HepG2 (cell line): Measurements from ENCODE around the gene ADARB2. TPM values are rescaled to one million over a fixed set of nuclear protein-coding genes. Genes with fewer than 3 reads are reported as not detected.
"Not testable (repeated sequence)": the region's sequence is repeated elsewhere in the genome, so short reads cannot be mapped to it uniquely, and the experiment has no call there.

ENCODE experiments used
- ATAC-seq: fragments of 200-7000 bp; cut with Tn5 transposase; 3 replicates; pipeline ENCODE4 v1.9.1; 2020; ENCODE audit warnings: mild to moderate bottlenecking, moderate library complexity
- BruUV-seq: library from RNA; stranded (reverse); fragments of 400-500 nt; replicated peaks from 2 replicates; lab custom pipeline; 2021; lab: Mats Ljungman, UMichigan
- CTCF ChIA-PET: fragments of 300-600 bp; formaldehyde crosslinking; extraction: SDS; loops from one replicate; lab custom pipeline; 2021; ENCODE audit warnings: low total read pairs, inconsistent platforms, low intra/inter-chr PET ratio; lab: Yijun Ruan, JAX
- POLR2A ChIA-PET: fragments of 350-600 bp; sonication (Branson Sonifier 250); formaldehyde crosslinking; loops from one replicate; lab custom pipeline; 2020; ENCODE audit warnings: antibody characterized with exemption, inconsistent platforms; lab: Yijun Ruan, JAX
- DNase-seq: peaks from one replicate; pipeline ENCODE4 v3.0.0-alpha.2; 2015; ENCODE audit warnings: low spot score
- FAIRE-seq: peaks from 3 replicates; lab custom pipeline; 2011; peaks lifted over from hg19 to GRCh38; lab: Jason Lieb, UNC
- H2AFZ ChIP-seq: one replicate; pipeline ENCODE4 v1.6.1; 2011; ENCODE audit warnings: low read length, inconsistent platforms
- H3K27ac ChIP-seq: fragments of 300-600 bp; 3 replicates; pipeline ENCODE4 v1.8.0; 2011; ENCODE audit warnings: mixed run types, mild to moderate bottlenecking, mixed read lengths, low read length, inconsistent platforms; ENCODE audit not compliant: insufficient read depth; ENCODE audit errors: extremely low read length
- H3K27me3 ChIP-seq, 2 experiments: fragments of 200-600 bp in 1 of 2; 2 replicates in 1 of 2; 3 replicates in 1 of 2; pipeline versions ENCODE4 v1.6.0 to v1.8.0; 2011; ENCODE audit warnings: low read length in 2 of 2, mild to moderate bottlenecking in 2 of 2, moderate library complexity in 2 of 2, inconsistent platforms in 1 of 2; ENCODE audit not compliant: insufficient read depth in 2 of 2, control insufficient read depth in 1 of 2
- H3K36me3 ChIP-seq, 2 experiments: fragments of 200-600 bp in 1 of 2; replicated peaks in 1 of 2; 2 replicates in 1 of 2; 3 replicates in 1 of 2; pipeline versions ENCODE4 v1.5.1 to v1.8.0; 2011; ENCODE audit warnings: low read length in 2 of 2, inconsistent platforms in 1 of 2; ENCODE audit not compliant: insufficient read depth in 2 of 2, control insufficient read depth in 1 of 2
- H3K4me1 ChIP-seq: 2 replicates; pipeline ENCODE4 v1.5.1; 2012; ENCODE audit warnings: low read length, inconsistent platforms; ENCODE audit not compliant: insufficient read depth
- H3K4me2 ChIP-seq: 2 replicates; pipeline ENCODE4 v1.6.0; 2011; ENCODE audit warnings: low read depth, low read length, inconsistent platforms
- H3K4me3 ChIP-seq, 3 experiments: fragments of 200-600 bp in 1 of 3; sonication (generic), shearing (Covaris generic) in 1 of 3; replicated peaks in 1 of 3; 2 replicates each; pipeline ENCODE4 v1.5.1; 2011 to 2016; ENCODE audit warnings: low read length in 3 of 3, inconsistent platforms in 2 of 3, low read depth in 2 of 3, mild to moderate bottlenecking in 2 of 3, control low read depth in 1 of 3, mixed read lengths in 1 of 3; ENCODE audit not compliant: insufficient read depth in 1 of 3
- H3K79me2 ChIP-seq: one replicate; pipeline ENCODE4 v1.6.1; 2011; ENCODE audit warnings: low read length, inconsistent platforms; ENCODE audit not compliant: insufficient read depth
- H3K9ac ChIP-seq: 2 replicates; pipeline ENCODE4 v1.6.0; 2011; ENCODE audit warnings: mild to moderate bottlenecking, low read depth, low read length, inconsistent platforms; ENCODE audit not compliant: insufficient read depth
- H3K9me3 ChIP-seq: 2 replicates; pipeline ENCODE4 v1.5.1; 2012; ENCODE audit warnings: mild to moderate bottlenecking, low read length
- H4K20me1 ChIP-seq: 2 replicates; pipeline ENCODE4 v1.6.0; 2011; ENCODE audit warnings: inconsistent platforms, mild to moderate bottlenecking, low read length, moderate library complexity; ENCODE audit not compliant: insufficient read depth
- MTA3 ChIP-seq: sonication (generic); formaldehyde crosslinking; IDR thresholded peaks from 2 replicates; pipeline ENCODE4 v1.4.0; 2020; ENCODE audit warnings: missing genetic modification reagents
- MXD4 ChIP-seq: IDR thresholded peaks from 2 replicates; pipeline ENCODE4 v1.6.1; 2016; ENCODE audit warnings: mild to moderate bottlenecking, missing biosample characterization, missing genetic modification reagents
- MZF1 ChIP-seq: sonication (generic); formaldehyde crosslinking; IDR thresholded peaks from 2 replicates; pipeline ENCODE4 v1.8.1; 2023; ENCODE audit warnings: mild to moderate bottlenecking, missing genetic modification reagents, borderline replicate concordance
- SP2 ChIP-seq: sonication (generic); formaldehyde crosslinking; IDR thresholded peaks from 2 replicates; pipeline ENCODE4 v1.5.1; 2020; ENCODE audit warnings: mild to moderate bottlenecking, missing genetic modification reagents
- ZNF878 ChIP-seq: sonication (generic); formaldehyde crosslinking; IDR thresholded peaks from 2 replicates; pipeline ENCODE4 v1.8.1; 2023; ENCODE audit warnings: mild to moderate bottlenecking, missing genetic modification reagents, moderate library complexity
- WGBS: methylation state at CpG from one replicate; pipeline ENCODE4 v1.1.6; 2017; ENCODE audit warnings: low lambda C conversion rate; 5-methylcytosine and 5-hydroxymethylcytosine counted together
- in situ Hi-C: cut with HindIII; loops from 2 replicates; pipeline ENCODE4 v1.10.0; 2017; ENCODE audit warnings: low pct_unique_long_range_greater_than_20kb; ENCODE audit not compliant: extremely low pct_ligation_motif_present
- intact Hi-C: fragments of 100-400 bp; cut with micrococcal nuclease; formaldehyde crosslinking; loops from one replicate; pipeline ENCODE4 v1.10.0; 2022; ENCODE audit not compliant: unreplicated experiment
- polyA plus RNA-seq, 8 experiments: library from polyadenylated mRNA; depleted of rRNA in 3 of 8; stranded (reverse) in 7 of 8; unstranded in 1 of 8; fragments of >200 nt; fragmentation: Illumina TruSeq in 4 of 8; extraction: Trizol in 4 of 8; gene quantifications; 2 replicates each; pipeline versions ENCODE4 v1.2.1 to v1.2.3, GENCODE V29; 2011 to 2016; ENCODE audit warnings: low read depth in 4 of 8, missing spikeins in 1 of 8, mixed read lengths in 1 of 8; ENCODE audit not compliant: insufficient read depth in 1 of 8
- total RNA-seq, 5 experiments: library from RNA; depleted of rRNA; stranded (reverse); fragments of >200 nt; fragmentation: Illumina TruSeq; extraction: Trizol; gene quantifications; 2 replicates each; pipeline ENCODE4 v1.2.3, GENCODE V29; 2016; ENCODE audit warnings: low read depth in 1 of 5
- TF ChIP-seq, protein P1 (sequence below): fragments of 450-650 bp; IDR thresholded peaks from 2 replicates; pipeline ENCODE4 v1.6.1; 2016
- TF ChIP-seq, protein P2 (sequence below): sonication (generic); formaldehyde crosslinking; conservative IDR thresholded peaks from 2 replicates; pipeline ENCODE4 v1.4.0; 2020; ENCODE audit warnings: missing genetic modification reagents
- TF ChIP-seq, protein P3 (sequence below): sonication (generic); formaldehyde crosslinking; IDR thresholded peaks from 2 replicates; pipeline ENCODE4 v1.4.0; 2020; ENCODE audit warnings: missing genetic modification reagents, borderline replicate concordance

The ADARB2 gene
- total and polyA plus RNA-seq, 2 of the 13 experiments (the other 11 are each of a cell fraction or from before 2014, with no cell fraction given): not detected

- BruUV-seq, FAIRE-seq, H2AFZ ChIP-seq, H3K9ac ChIP-seq, POLR2A ChIA-PET, H4K20me1 ChIP-seq, H3K4me1 ChIP-seq, H3K36me3 ChIP-seq, H3K27ac ChIP-seq, ATAC-seq, CTCF ChIA-PET, DNase-seq, H3K79me2 ChIP-seq, H3K9me3 ChIP-seq, in situ Hi-C loops, H3K4me3 ChIP-seq, H3K4me2 ChIP-seq, intact Hi-C loops: not testable (repeated sequence)
- 78% methylated on average over 6 of the region's 14 CpGs for WGBS
- TF ChIP-seq, protein P1, sequence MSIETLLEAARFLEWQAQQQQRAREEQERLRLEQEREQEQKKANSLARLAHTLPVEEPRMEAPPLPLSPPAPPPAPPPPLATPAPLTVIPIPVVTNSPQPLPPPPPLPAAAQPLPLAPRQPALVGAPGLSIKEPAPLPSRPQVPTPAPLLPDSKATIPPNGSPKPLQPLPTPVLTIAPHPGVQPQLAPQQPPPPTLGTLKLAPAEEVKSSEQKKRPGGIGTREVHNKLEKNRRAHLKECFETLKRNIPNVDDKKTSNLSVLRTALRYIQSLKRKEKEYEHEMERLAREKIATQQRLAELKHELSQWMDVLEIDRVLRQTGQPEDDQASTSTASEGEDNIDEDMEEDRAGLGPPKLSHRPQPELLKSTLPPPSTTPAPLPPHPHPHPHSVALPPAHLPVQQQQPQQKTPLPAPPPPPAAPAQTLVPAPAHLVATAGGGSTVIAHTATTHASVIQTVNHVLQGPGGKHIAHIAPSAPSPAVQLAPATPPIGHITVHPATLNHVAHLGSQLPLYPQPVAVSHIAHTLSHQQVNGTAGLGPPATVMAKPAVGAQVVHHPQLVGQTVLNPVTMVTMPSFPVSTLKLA: peak; percentile 97
- peaks cover 4 to 24% of the 10 kb centered on the region in 2 experiments; a peak in 4 of 5 replicates for H3K27me3 ChIP-seq
Observed at GRCh38 chr10:1341052-1341451, 396.3 kb downstream of the ADARB2 start.

DNA sequence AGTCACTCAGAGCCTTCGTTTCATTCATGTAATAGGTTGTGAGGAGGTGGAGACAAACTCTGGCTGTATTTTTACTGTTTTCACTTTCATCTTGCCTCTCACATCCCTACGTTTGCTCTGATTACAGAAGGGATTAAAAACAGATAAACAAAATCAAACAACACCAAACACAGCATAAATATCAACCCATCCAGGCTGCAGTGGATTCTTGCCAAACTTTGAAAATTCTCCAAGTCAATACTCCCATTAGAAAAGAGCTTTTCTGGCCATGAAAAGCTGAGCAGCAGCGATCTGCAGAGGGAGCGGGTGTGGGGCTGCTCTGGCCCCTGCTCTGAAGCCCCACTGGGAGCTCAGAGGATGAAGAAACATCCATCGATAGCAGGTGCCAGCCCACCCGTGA is 397.9 kb downstream of the ADARB2 start:
- intact Hi-C loops: no loop called here
- no peak for FAIRE-seq
- WGBS: 7% methylated on average over 5 of the region's 6 CpGs

More for the DNA sequence above, 397.9 kb downstream of the ADARB2 start:
- POLR2A ChIA-PET: no interaction called here
- ATAC-seq (no peak), DNase-seq (no peak)
- in situ Hi-C loops: no loop called here
- H3K36me3 ChIP-seq: no peaks in the 10 kb centered on the region
- peaks cover 2 to 9% of the 10 kb centered on the region in 2 experiments; a peak in 3 of 5 replicates for H3K27me3 ChIP-seq
- H4K20me1 ChIP-seq: no peaks in the 10 kb centered on the region
- H3K79me2 ChIP-seq: no peaks in the 10 kb centered on the region
- CTCF ChIA-PET: no interaction called here
- no peak overlapping the region for H2AFZ ChIP-seq
- TF ChIP-seq ZNF878 (CRISPR knock-in tag): no peak
- no peak for TF ChIP-seq MZF1 (CRISPR knock-in tag)
- no peak for TF ChIP-seq MTA3
- no peak for TF ChIP-seq MXD4 (CRISPR knock-in tag)
- TF ChIP-seq, protein P2, sequence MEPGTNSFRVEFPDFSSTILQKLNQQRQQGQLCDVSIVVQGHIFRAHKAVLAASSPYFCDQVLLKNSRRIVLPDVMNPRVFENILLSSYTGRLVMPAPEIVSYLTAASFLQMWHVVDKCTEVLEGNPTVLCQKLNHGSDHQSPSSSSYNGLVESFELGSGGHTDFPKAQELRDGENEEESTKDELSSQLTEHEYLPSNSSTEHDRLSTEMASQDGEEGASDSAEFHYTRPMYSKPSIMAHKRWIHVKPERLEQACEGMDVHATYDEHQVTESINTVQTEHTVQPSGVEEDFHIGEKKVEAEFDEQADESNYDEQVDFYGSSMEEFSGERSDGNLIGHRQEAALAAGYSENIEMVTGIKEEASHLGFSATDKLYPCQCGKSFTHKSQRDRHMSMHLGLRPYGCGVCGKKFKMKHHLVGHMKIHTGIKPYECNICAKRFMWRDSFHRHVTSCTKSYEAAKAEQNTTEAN: no peak
- TF ChIP-seq, protein P3, sequence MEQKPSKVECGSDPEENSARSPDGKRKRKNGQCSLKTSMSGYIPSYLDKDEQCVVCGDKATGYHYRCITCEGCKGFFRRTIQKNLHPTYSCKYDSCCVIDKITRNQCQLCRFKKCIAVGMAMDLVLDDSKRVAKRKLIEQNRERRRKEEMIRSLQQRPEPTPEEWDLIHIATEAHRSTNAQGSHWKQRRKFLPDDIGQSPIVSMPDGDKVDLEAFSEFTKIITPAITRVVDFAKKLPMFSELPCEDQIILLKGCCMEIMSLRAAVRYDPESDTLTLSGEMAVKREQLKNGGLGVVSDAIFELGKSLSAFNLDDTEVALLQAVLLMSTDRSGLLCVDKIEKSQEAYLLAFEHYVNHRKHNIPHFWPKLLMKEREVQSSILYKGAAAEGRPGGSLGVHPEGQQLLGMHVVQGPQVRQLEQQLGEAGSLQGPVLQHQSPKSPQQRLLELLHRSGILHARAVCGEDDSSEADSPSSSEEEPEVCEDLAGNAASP (CRISPR knock-in tag): no peak
- TF ChIP-seq SP2: no peak
- no peaks in the 10 kb centered on the region for H3K9me3 ChIP-seq
- BruUV-seq: no TSS peak
- no peak overlapping the region for H3K9ac ChIP-seq
- H3K4me1 ChIP-seq: no peaks in the 10 kb centered on the region
- H3K4me3 ChIP-seq: no peak overlapping the region
- no peak overlapping the region for H3K4me2 ChIP-seq
- H3K27ac ChIP-seq: no peak overlapping the region
